Measurements from ENCODE around the gene IREB2. TPM values are rescaled to one million over a fixed set of nuclear protein-coding genes. Genes with fewer than 3 reads are reported as not detected.
"Not testable (repeated sequence)": the region's sequence is repeated elsewhere in the genome, so short reads cannot be mapped to it uniquely, and the experiment has no call there.

The IREB2 gene
- polyA plus RNA-seq, 10 donors, result 35.1 to 54.0 (median 42.4) TPM

GRCh38 chr15:78461171-78461888 lies 23.3 kb downstream of the IREB2 start:
- no peak for DNase-seq

- DNase-seq, result no peak
These were observed 31.0 kb downstream of the IREB2 start for GRCh38 chr15:78469031-78469430.

- no peak for DNase-seq
These were observed 39.3 kb downstream of the IREB2 start for GRCh38 chr15:78477295-78477694.

GRCh38 chr15:78479650-78480049 lies 41.6 kb downstream of the IREB2 start:
- DNase-seq, result no peak

GRCh38 chr15:78481917-78482316 lies 43.9 kb downstream of the IREB2 start:
- no peak for DNase-seq

- peak in 1 of 3 donors; percentile 11 for DNase-seq
These were observed 54.9 kb downstream of the IREB2 start for GRCh38 chr15:78492872-78493271.

- DNase-seq, result no peak
These were observed 63.8 kb downstream of the IREB2 start for GRCh38 chr15:78501857-78502256.

- DNase-seq, result no peak
These were observed 64.6 kb downstream of the IREB2 start for GRCh38 chr15:78502641-78503040.

- peak; percentile 95 to 98 (median 97) for DNase-seq
These were observed 69.2 kb downstream of the IREB2 start, which contains the start of gene HYKK for GRCh38 chr15:78506971-78507830. Gene HYKK (plus strand): TSS chr15:78507577. CDS start chr15:78513089, 5,512 bp downstream.

- no peak for DNase-seq
These were observed 69.8 kb downstream of the IREB2 start for GRCh38 chr15:78507831-78508160.

GRCh38 chr15:78508272-78508671 lies 70.3 kb downstream of the IREB2 start:
- DNase-seq, result no peak

- DNase-seq, result no peak
These were observed 71.8 kb downstream of the IREB2 start for GRCh38 chr15:78509726-78510312.

GRCh38 chr15:78520035-78520434 lies 82.0 kb downstream of the IREB2 start:
- not testable (repeated sequence) for DNase-seq

- no peak for DNase-seq
These were observed 86.2 kb downstream of the IREB2 start for GRCh38 chr15:78524230-78524629.

GRCh38 chr15:78527325-78527724 lies 89.3 kb downstream of the IREB2 start:
- no peak for DNase-seq

- no peak for DNase-seq
These were observed 95.3 kb downstream of the IREB2 start for GRCh38 chr15:78533331-78533730.

GRCh38 chr15:78536134-78536533 lies 98.1 kb downstream of the IREB2 start:
- DNase-seq, result peak in 1 of 3 donors; percentile 9

GRCh38 chr15:78537266-78537905 lies 99.4 kb downstream of the IREB2 start:
- peak; percentile 27 to 68 (median 58) for DNase-seq

GRCh38 chr15:78538358-78538757 lies 100.3 kb downstream of the IREB2 start:
- DNase-seq, result peak in 1 of 3 donors; percentile 4

GRCh38 chr15:78539464-78540140 lies 101.6 kb downstream of the IREB2 start:
- not testable (repeated sequence) for DNase-seq

- DNase-seq, result peak; percentile 91 to 98 (median 94)
These were observed 102.3 kb downstream of the IREB2 start, which contains the start of gene PSMA4 for GRCh38 chr15:78540141-78540870. Gene PSMA4 (plus strand): TSS chr15:78540444. CDS start chr15:78541928, 1,484 bp downstream.
